Activated B cell treated with CpG ODN at 0.5 μM for 24 hours (primary cell): ENCODE data around the gene SIPA1L3. TPM values are rescaled to one million over a fixed set of nuclear protein-coding genes. Genes with fewer than 3 reads are reported as not detected.
A peak's percentile ranks its signal among the peaks of the same experiment; 100 is the strongest.
"Not testable (repeated sequence)": the region's sequence is repeated elsewhere in the genome, so short reads cannot be mapped to it uniquely, and the experiment has no call there.

Experiments used
- ATAC-seq: fragments of 200-7000 bp; cut with Tn5 transposase; one replicate; pipeline ENCODE4 v1.10.0; 2021; ENCODE audit warnings: low read depth, mild to moderate bottlenecking, moderate library complexity
- CTCF ChIA-PET: fragments of 350-600 bp; sonication (Branson Sonifier 250); formaldehyde crosslinking; loops from one replicate; lab custom pipeline; 2021; ENCODE audit warnings: antibody characterized with exemption; lab: Charles Lee
- POLR2A ChIA-PET: fragments of 350-600 bp; sonication (Branson Sonifier 250); formaldehyde crosslinking; loops from one replicate; lab custom pipeline; 2021; ENCODE audit warnings: antibody characterized with exemption; lab: Charles Lee
- DNase-seq: peaks from one replicate; pipeline ENCODE4 v3.0.0; 2022
- H3K27ac Mint-ChIP-seq: one replicate; pipeline ENCODE4 v1.8.0; 2020; ENCODE audit warnings: mixed read lengths
- H3K27me3 Mint-ChIP-seq: one replicate; pipeline ENCODE4 v1.8.0; 2021; ENCODE audit warnings: mixed read lengths
- H3K36me3 Mint-ChIP-seq: one replicate; pipeline ENCODE4 v1.8.0; 2021; ENCODE audit warnings: low read depth, mixed read lengths
- H3K4me1 Mint-ChIP-seq: one replicate; pipeline ENCODE4 v1.8.0; 2021; ENCODE audit warnings: mixed read lengths
- H3K4me3 Mint-ChIP-seq: one replicate; pipeline ENCODE4 v1.8.0; 2020; ENCODE audit warnings: mild to moderate bottlenecking, mixed read lengths
- H3K9me3 Mint-ChIP-seq: one replicate; pipeline ENCODE4 v1.8.0; 2020; ENCODE audit warnings: mixed read lengths
- intact Hi-C: fragments of 100-400 bp; cut with micrococcal nuclease; formaldehyde crosslinking; loops from one replicate; pipeline ENCODE4 v1.15.1; 2024
- total RNA-seq: library from RNA; stranded (reverse); gene quantifications from 2 replicates; pipeline ENCODE4 v1.2.3, GENCODE V29; 2022
- TF ChIP-seq, protein P1 (sequence below): fragments of 200-600 bp; IDR thresholded peaks from one replicate; pipeline ENCODE4 v1.8.0; 2022; ENCODE audit warnings: antibody characterized with exemption, mild to moderate bottlenecking

Gene SIPA1L3, protein sequence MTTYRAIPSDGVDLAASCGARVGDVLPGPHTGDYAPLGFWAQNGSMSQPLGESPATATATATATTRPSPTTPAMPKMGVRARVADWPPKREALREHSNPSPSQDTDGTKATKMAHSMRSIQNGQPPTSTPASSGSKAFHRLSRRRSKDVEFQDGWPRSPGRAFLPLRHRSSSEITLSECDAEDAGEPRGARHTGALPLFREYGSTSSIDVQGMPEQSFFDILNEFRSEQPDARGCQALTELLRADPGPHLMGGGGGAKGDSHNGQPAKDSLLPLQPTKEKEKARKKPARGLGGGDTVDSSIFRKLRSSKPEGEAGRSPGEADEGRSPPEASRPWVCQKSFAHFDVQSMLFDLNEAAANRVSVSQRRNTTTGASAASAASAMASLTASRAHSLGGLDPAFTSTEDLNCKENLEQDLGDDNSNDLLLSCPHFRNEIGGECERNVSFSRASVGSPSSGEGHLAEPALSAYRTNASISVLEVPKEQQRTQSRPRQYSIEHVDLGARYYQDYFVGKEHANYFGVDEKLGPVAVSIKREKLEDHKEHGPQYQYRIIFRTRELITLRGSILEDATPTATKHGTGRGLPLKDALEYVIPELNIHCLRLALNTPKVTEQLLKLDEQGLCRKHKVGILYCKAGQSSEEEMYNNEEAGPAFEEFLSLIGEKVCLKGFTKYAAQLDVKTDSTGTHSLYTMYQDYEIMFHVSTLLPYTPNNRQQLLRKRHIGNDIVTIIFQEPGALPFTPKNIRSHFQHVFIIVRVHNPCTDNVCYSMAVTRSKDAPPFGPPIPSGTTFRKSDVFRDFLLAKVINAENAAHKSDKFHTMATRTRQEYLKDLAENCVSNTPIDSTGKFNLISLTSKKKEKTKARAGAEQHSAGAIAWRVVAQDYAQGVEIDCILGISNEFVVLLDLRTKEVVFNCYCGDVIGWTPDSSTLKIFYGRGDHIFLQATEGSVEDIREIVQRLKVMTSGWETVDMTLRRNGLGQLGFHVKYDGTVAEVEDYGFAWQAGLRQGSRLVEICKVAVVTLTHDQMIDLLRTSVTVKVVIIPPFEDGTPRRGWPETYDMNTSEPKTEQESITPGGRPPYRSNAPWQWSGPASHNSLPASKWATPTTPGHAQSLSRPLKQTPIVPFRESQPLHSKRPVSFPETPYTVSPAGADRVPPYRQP (N-terminal part only)
- 120 and 145 TPM in 2 replicates for total RNA-seq

DNA sequence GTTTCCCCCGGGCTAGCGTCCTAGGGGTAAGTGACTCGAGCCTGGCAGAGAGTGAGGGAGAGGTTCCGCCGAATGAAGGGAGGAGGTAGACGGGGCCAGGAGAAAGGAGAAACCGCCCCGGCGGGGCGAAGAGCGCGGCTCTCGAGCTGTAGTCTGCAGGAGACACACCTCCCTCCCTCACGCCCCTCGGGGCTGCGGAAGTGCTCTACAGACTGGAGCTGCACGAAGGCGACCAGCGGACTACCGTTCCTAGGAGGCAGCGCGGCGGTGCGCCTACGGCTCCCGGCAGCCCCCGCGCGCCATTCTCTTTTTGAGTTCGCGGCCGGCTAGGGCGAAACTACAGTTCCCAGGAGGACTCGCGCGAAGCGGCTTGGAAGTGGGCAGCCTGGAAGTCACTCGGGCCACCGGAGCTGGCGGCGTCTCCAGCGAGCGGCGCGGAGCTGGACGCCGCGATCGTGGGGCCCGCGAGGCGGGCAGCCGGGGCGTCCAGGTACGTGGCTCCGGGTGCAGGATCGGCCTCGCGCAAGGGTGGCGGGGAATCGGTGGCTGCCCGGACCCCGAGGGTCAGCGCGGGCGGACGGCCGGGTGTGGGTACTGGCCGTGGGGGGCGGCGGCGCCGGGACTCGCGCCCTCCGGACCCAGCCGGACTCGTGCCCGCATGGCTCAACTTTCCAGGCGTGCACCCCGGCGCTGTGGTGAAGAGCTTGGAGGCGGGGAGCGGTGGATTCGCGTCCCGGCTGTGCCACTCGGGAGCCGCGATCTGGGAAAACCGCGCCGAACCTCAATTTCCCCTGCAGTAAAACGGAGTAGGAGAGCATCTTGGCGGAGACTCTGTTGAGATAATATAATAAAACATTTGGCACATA is at the start of gene SIPA1L3:
SIPA1L3 (plus strand) TSS at position 340 of the 866 bp plus-strand sequence. CDS start 174,358 bp downstream, outside the sequence.
- POLR2A ChIA-PET: interaction anchor here (0.5 to 8.0 kb wide), 37 partner anchors 13 to 467 kb away, joined by 3 to 126 read pairs (median 6); partner anchors contain the start of genes PPP1R14A, PSMD8 and ZNF573
- Mint-ChIP-seq H3K36me3 (peaks cover 21% of the 10 kb centered on the region), H3K4me1 (peaks cover 61% of the 10 kb centered on the region), H3K9me3 (no peaks in the 10 kb centered on the region), H3K4me3 (peak within 1 kb of the TSS; percentile 86), H3K27ac (peak within 1 kb of the TSS; percentile 94), H3K27me3 (no peaks in the 10 kb centered on the region)
- DNase-seq: peak; percentile 89
- CTCF ChIA-PET: interaction anchor here (0.6 to 6.2 kb wide), 19 partner anchors 11 to 327 kb away, joined by 3 to 43 read pairs (median 4); no protein-coding TSS in a partner anchor
- ATAC-seq: peak; percentile 92
- TF ChIP-seq, protein P1, sequence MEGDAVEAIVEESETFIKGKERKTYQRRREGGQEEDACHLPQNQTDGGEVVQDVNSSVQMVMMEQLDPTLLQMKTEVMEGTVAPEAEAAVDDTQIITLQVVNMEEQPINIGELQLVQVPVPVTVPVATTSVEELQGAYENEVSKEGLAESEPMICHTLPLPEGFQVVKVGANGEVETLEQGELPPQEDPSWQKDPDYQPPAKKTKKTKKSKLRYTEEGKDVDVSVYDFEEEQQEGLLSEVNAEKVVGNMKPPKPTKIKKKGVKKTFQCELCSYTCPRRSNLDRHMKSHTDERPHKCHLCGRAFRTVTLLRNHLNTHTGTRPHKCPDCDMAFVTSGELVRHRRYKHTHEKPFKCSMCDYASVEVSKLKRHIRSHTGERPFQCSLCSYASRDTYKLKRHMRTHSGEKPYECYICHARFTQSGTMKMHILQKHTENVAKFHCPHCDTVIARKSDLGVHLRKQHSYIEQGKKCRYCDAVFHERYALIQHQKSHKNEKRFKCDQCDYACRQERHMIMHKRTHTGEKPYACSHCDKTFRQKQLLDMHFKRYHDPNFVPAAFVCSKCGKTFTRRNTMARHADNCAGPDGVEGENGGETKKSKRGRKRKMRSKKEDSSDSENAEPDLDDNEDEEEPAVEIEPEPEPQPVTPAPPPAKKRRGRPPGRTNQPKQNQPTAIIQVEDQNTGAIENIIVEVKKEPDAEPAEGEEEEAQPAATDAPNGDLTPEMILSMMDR: no peak
- intact Hi-C loops: loop anchor here (1.0 to 10.0 kb wide), 10 partner anchors 21 to 1028 kb away; partner anchors contain the start of genes CATSPERG, DPF1, KCNK6 and MRPS12

DNA sequence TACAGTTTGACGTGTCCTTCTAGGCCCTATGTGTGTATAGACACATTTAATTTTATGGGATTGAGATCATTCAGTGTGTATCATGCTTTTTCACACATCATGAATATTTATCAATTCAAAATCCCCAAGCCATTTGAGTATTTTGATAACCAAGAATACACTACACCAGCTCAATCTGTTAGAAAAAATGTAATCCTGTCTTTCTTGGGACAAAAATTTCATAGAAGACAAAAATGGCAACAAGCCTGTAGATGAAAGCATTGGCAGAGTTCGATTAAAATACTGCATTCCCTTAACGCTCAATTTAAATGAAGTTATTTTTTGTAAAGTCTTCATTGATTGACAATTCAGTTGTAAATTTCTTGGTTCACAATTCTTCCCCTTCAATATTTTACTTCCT is 42.5 kb upstream of the SIPA1L3 start:
- ATAC-seq (no peak), DNase-seq (no peak)
- Mint-ChIP-seq H3K36me3 (no peaks in the 10 kb centered on the region), H3K27ac (no peak overlapping the region), H3K27me3 (peaks cover 7% of the 10 kb centered on the region), H3K9me3 (no peaks in the 10 kb centered on the region), H3K4me3 (no peak overlapping the region), H3K4me1 (no peaks in the 10 kb centered on the region)
- TF ChIP-seq, protein P1: no peak
- POLR2A ChIA-PET: no interaction called here
- intact Hi-C loops: no loop called here
- CTCF ChIA-PET: no interaction called here

DNA sequence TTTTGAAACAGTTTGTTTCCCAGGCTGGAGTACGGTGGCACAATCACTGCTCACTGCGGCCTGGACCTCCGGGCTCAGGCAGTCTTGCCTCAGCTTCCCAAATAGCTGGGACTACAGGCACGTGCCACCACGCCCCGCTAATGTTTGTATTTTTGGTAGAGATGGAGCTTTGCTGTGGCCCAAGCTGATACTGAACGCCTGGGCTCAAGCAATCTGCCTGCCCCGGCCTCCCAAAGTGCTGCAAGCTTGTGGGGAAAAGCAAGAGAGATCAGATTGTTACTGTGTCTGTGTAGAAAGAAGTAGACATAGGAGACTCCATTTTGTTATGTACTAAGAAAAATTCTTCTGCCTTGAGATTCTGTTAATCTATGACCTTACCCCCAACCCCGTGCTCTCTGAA is 41.1 kb upstream of the SIPA1L3 start:
- H3K4me1 Mint-ChIP-seq, H3K36me3 Mint-ChIP-seq, CTCF ChIA-PET, ATAC-seq, H3K9me3 Mint-ChIP-seq, H3K4me3 Mint-ChIP-seq, intact Hi-C loops, POLR2A ChIA-PET, H3K27ac Mint-ChIP-seq, DNase-seq: not testable (repeated sequence)
- H3K27me3 Mint-ChIP-seq: peaks cover 10% of the 10 kb centered on the region

DNA sequence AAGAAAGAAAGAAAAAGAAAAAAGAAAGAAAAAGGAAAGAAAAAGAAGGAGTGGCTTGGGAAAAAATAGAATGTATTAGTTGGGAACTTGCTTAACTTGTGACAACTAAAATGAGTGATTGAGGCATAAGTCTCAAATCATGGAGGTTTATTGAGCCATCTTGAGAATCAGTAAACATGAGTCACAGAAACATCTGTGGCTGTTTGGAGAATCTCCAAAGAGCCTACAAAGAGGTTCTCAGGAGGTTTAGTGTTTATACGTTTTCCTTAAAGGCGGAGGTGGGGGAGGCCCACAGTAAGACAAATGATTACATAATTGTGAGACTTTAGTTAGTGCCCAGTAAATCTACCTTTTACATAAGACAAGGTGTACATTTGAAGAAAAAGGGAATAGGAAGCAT is 39.2 kb upstream of the SIPA1L3 start:
- no peak for DNase-seq
- POLR2A ChIA-PET: no interaction called here

More for the DNA sequence above, 39.2 kb upstream of the SIPA1L3 start:
- Mint-ChIP-seq H3K4me3 (no peak overlapping the region), H3K9me3 (no peaks in the 10 kb centered on the region), H3K4me1 (no peaks in the 10 kb centered on the region), H3K36me3 (no peaks in the 10 kb centered on the region), H3K27me3 (peaks cover 10% of the 10 kb centered on the region), H3K27ac (no peak overlapping the region)
- CTCF ChIA-PET: no interaction called here
- ATAC-seq: no peak
- intact Hi-C loops: no loop called here
- TF ChIP-seq, protein P1: no peak
